SH-SY5Y (cell line): ENCODE measurements around the gene ZNF836.

Source experiments
- GATA2 ChIP-seq: IDR thresholded peaks from 2 replicates; pipeline ENCODE4 v1.6.1; 2011; ENCODE audit warnings: mild to moderate bottlenecking, low read depth, low read length
- GATA3 ChIP-seq: IDR thresholded peaks from 2 replicates; pipeline ENCODE4 v1.6.1; 2011; ENCODE audit warnings: low read depth, mild to moderate bottlenecking, low read length, moderate library complexity

- TF ChIP-seq GATA3 (no peak), GATA2 (no peak)
Observed at GRCh38 chr19:52197964-52198363, 26.5 kb upstream of the ZNF836 start.
